ENCODE results near the gene ITIH1.

The ITIH1 gene

DNA sequence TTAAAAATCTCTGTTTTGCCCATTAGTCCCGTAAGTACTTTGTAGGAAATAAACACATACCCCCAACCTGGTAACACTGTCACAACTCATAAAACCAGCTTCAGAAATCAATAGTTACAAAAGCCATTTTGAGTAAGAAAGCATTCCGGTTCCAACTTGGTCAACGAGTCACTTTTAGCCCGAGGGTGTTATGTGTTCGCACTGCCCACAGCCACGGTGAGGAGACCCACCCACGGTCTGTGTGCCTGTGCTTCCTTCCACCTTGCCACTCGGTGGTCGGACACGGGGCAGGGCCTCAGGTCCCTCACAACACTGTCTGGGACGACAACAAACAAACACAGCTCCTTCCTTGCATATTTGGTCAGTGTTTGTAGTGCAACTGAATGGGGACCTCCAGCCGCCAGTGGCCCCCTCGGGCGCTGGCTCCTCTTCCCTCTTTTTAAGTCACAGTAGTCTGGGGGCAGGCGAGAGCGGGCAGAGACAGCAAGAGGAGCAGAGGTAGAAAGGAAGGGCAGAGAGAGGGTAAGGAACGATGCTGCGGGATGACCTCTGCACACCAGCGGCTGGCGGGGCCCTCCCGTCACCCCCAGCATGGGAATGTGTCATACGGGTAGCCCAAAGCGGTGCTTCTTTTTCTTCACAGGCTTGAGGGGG is 62.6 kb downstream of the ITIH1 start:
- DNase-seq (ENCODE audit: insufficient read length, low spot score) = no peak
- FAIRE-seq = no peak

DNA sequence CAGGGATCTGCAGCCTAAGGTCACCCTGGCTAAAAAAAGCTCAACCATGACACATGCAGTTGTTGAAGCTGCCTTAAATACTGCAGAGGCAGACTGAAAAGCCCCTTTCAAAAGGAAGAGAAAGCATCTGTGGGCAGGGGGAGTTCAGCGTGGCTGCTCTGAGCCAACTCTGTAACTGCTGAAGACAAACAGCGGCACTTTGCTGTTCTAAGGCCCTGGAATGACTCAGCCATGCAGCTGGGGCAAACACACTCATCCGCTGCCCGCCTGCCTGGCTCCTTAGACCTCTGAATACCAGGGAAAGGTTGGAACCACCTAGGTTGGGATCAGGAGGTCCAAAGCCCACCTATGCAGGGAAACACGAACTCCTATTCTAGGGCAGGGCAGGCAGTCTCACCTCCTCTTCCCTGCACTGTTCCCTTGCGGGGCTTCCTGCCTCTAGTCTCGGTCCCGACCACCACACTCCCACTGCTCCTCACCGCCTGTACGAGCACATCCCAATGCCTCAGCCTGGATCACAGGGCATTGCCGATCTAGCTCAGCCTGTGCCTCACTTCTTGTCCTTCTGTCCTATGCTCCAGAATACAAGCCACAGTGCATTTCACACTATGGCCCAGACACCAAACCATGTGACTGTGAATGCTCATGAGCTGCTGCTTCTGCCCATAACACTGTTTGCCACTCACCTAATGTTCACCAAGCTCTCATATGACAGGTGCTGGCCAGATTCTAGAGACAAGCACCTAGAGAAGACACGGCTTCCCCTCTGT is 64.0 kb downstream of the ITIH1 start:
- no peak for DNase-seq (ENCODE audit: insufficient read length, low spot score)
- TF ChIP-seq, protein P1, sequence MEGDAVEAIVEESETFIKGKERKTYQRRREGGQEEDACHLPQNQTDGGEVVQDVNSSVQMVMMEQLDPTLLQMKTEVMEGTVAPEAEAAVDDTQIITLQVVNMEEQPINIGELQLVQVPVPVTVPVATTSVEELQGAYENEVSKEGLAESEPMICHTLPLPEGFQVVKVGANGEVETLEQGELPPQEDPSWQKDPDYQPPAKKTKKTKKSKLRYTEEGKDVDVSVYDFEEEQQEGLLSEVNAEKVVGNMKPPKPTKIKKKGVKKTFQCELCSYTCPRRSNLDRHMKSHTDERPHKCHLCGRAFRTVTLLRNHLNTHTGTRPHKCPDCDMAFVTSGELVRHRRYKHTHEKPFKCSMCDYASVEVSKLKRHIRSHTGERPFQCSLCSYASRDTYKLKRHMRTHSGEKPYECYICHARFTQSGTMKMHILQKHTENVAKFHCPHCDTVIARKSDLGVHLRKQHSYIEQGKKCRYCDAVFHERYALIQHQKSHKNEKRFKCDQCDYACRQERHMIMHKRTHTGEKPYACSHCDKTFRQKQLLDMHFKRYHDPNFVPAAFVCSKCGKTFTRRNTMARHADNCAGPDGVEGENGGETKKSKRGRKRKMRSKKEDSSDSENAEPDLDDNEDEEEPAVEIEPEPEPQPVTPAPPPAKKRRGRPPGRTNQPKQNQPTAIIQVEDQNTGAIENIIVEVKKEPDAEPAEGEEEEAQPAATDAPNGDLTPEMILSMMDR (IDR thresholded peaks at IDR 0.05; ENCODE audit: insufficient read depth, missing control alignments) = no peak
- no peak for FAIRE-seq

More for the DNA sequence above, 62.6 kb downstream of the ITIH1 start:
- TF ChIP-seq, protein P1 (IDR thresholded peaks at IDR 0.05; ENCODE audit: insufficient read depth, missing control alignments) = no peak

Measured in D721Med (cell line).